Nephron (organoid): ENCODE measurements around the gene ATG4D.
"Not testable (repeated sequence)": the region's sequence is repeated elsewhere in the genome, so short reads cannot be mapped to it uniquely, and the experiment has no call there.

Experiments used
- H3K27ac Mint-ChIP-seq, 3 experiments: 2 replicates each; pipeline ENCODE4 v1.8.0; 2020; ENCODE audit warnings: mixed read lengths in 3 of 3, mild to moderate bottlenecking in 2 of 3, moderate library complexity in 1 of 3
- H3K27me3 Mint-ChIP-seq: 2 replicates; pipeline ENCODE4 v1.8.0; 2021; ENCODE audit warnings: low read depth, mild to moderate bottlenecking, moderate library complexity, mixed read lengths
- H3K36me3 Mint-ChIP-seq: 2 replicates; pipeline ENCODE4 v1.8.0; 2020; ENCODE audit warnings: low read depth, mixed read lengths
- H3K4me1 Mint-ChIP-seq: 2 replicates; pipeline ENCODE4 v1.8.0; 2020; ENCODE audit warnings: mixed read lengths
- H3K4me3 Mint-ChIP-seq, 3 experiments: 2 replicates each; pipeline ENCODE4 v1.8.0; 2020; ENCODE audit warnings: mild to moderate bottlenecking in 3 of 3, mixed read lengths in 3 of 3, moderate library complexity in 2 of 3
- H3K9me3 Mint-ChIP-seq: 2 replicates; pipeline ENCODE4 v1.8.0; 2020; ENCODE audit warnings: mixed read lengths
- CTCF ChIP-seq, 3 experiments: fragments of 200-600 bp; sonication (generic); IDR thresholded peaks; one replicate each; pipeline ENCODE4 v1.5.0; 2021; ENCODE audit warnings: antibody characterized with exemption in 3 of 3; ENCODE audit not compliant: unreplicated experiment in 3 of 3

Gene ATG4D

DNA sequence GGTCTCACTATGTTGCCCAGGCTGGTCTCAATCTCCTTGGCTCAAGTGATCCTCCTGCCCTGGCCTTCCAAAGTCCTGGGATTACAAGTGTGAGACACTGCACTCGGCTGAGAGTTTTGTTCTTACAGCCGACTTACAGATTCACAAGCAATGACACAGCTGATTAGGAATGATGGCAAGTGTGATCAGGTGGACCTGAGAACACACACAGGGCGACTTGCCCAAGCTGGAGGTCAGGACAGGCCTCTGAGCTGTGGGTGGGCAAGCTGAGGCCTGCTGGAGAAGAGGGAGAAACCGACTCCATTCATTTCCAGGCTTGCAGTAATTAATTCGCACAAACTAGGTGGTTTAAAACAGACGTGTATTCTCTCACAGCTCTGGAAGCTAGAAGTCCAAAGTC is 8.1 kb upstream of the ATG4D start:
- no peak overlapping the region for H3K27ac Mint-ChIP-seq
- no peaks in the 10 kb centered on the region for H3K27me3 Mint-ChIP-seq
- peaks cover 3% of the 10 kb centered on the region for H3K9me3 Mint-ChIP-seq
- no peak for TF ChIP-seq CTCF (IDR thresholded peaks at IDR 0.05; ENCODE audit: unreplicated experiment in 3 of 3)
- H3K4me1 Mint-ChIP-seq: peaks cover 6% of the 10 kb centered on the region
- H3K4me3 Mint-ChIP-seq: no peak overlapping the region
- H3K36me3 Mint-ChIP-seq: no peaks in the 10 kb centered on the region

DNA sequence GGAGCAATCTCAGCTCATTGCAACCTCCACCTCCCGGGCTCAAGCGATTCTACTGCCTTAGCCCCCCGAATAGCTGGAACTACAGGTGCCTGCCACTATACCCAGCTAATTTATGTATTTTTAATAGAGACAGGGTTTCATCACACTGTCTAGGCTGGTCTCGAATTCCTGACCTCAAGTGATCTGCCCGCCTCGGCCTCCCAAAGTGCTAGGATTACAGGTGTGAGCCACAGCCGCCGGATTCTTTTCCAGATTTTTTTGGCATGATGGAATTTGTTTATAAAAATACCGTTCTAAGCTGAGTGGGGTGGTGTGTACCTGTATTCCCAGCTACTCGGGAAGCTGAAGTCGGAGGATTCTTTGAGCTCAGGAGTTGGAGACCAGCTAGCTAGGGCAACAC is 6.0 kb upstream of the ATG4D start:
- Mint-ChIP-seq H3K27ac (no peak overlapping the region), H3K9me3 (no peaks in the 10 kb centered on the region), H3K36me3 (no peaks in the 10 kb centered on the region), H3K4me1 (peaks cover 6% of the 10 kb centered on the region), H3K4me3 (no peak overlapping the region), H3K27me3 (no peaks in the 10 kb centered on the region)
- TF ChIP-seq CTCF (IDR thresholded peaks at IDR 0.05; ENCODE audit: unreplicated experiment in 3 of 3): no peak

- H3K4me3 Mint-ChIP-seq: peak overlapping the region in 1 of 3 experiments; percentile 14
- H3K27ac Mint-ChIP-seq: no peak overlapping the region
- H3K9me3 Mint-ChIP-seq: no peaks in the 10 kb centered on the region
- no peaks in the 10 kb centered on the region for H3K27me3 Mint-ChIP-seq
- H3K4me1 Mint-ChIP-seq: peaks cover 5% of the 10 kb centered on the region
- TF ChIP-seq CTCF (IDR thresholded peaks at IDR 0.05; ENCODE audit: unreplicated experiment in 3 of 3): no peak
- H3K36me3 Mint-ChIP-seq: no peaks in the 10 kb centered on the region
Observed at GRCh38 chr19:10538204-10538983, 5.3 kb upstream of the ATG4D start.

- not testable (repeated sequence) for H3K27ac Mint-ChIP-seq, H3K4me1 Mint-ChIP-seq, H3K9me3 Mint-ChIP-seq, H3K36me3 Mint-ChIP-seq, H3K27me3 Mint-ChIP-seq
- H3K4me3 Mint-ChIP-seq: peak overlapping the region in 1 of 3 experiments; percentile 14
Observed at GRCh38 chr19:10539016-10539415, 4.7 kb upstream of the ATG4D start.

DNA sequence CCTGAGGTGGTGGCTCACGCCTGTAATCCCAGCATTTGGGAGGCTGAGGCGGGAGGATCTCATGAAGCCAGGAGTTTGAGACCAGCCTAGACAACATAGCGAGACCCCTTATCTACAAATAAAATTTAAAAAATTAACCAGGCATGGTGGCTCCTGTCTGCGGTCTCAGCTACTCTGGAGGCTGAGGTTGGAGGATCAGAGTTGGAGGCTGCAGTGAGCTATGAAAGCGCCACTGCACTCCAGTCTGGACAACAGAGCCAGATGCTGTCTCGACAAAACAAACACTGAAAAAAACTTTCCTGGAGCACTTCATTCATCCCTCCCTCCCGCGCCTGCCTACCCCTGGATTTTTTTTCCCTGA is 665 bp upstream of the ATG4D start:
- Mint-ChIP-seq H3K36me3 (peaks cover 3% of the 10 kb centered on the region), H3K27ac (peak overlapping the region; percentile 35 to 68 (median 50)), H3K4me1 (peaks cover 5% of the 10 kb centered on the region), H3K4me3 (peak overlapping the region; percentile 73 to 89 (median 88)), H3K9me3 (no peaks in the 10 kb centered on the region), H3K27me3 (no peaks in the 10 kb centered on the region)
- no peak for TF ChIP-seq CTCF (IDR thresholded peaks at IDR 0.05; ENCODE audit: unreplicated experiment in 3 of 3)

GRCh38 chr19:10544242-10544752 is 593 bp downstream of the ATG4D start:
- Mint-ChIP-seq H3K9me3 (no peaks in the 10 kb centered on the region), H3K4me1 (peaks cover 5% of the 10 kb centered on the region), H3K27ac (peak overlapping the region; percentile 34 to 76 (median 62)), H3K27me3 (no peaks in the 10 kb centered on the region), H3K36me3 (peaks cover 15% of the 10 kb centered on the region), H3K4me3 (peak overlapping the region; percentile 90 to 95 (median 94))
- no peak for TF ChIP-seq CTCF (IDR thresholded peaks at IDR 0.05; ENCODE audit: unreplicated experiment in 3 of 3)
